Psoas muscle (tissue), 8 donors: ENCODE results near the gene FAM167B. TPM values are rescaled to one million over a fixed set of nuclear protein-coding genes. Genes with fewer than 3 reads are reported as not detected.

Experiments
- ATAC-seq, 4 donors: fragments of 200-7000 bp; cut with Tn5 transposase; one replicate each; pipeline ENCODE4 v1.9.1; 2020; ENCODE audit warnings: moderate library complexity in 3 of 4, mild to moderate bottlenecking in 2 of 4
- DNase-seq, 2 donors: peaks; one replicate each; pipeline ENCODE4 v3.0.0-alpha.2; 2020
- H3K27ac ChIP-seq: fragments of 200-600 bp; one replicate; pipeline ENCODE4 v1.8.0; 2022
- H3K27me3 ChIP-seq, 3 donors: fragments of 200-600 bp in 1 of 3; one replicate each; pipeline versions ENCODE4 v1.6.1 to v1.8.0; 2013 to 2022; ENCODE audit warnings: low read length in 2 of 3, mild to moderate bottlenecking in 2 of 3, moderate library complexity in 1 of 3; ENCODE audit not compliant: insufficient read depth in 3 of 3
- H3K36me3 ChIP-seq, 2 donors: fragments of 200-600 bp in 1 of 2; one replicate each; pipeline versions ENCODE4 v1.6.1 to v1.8.0; 2013 to 2022; ENCODE audit warnings: low read depth in 1 of 2, mild to moderate bottlenecking in 1 of 2, moderate library complexity in 1 of 2; ENCODE audit not compliant: insufficient read depth in 1 of 2
- H3K4me1 ChIP-seq: fragments of 200-600 bp; one replicate; pipeline ENCODE4 v1.8.0; 2022
- H3K4me3 ChIP-seq: fragments of 200-600 bp; one replicate; pipeline ENCODE4 v1.8.0; 2022; ENCODE audit warnings: mild to moderate bottlenecking
- H3K9me3 ChIP-seq: fragments of 200-600 bp; one replicate; pipeline ENCODE4 v1.8.0; 2022
- CTCF ChIP-seq: fragments of 200-600 bp; IDR thresholded peaks from one replicate; pipeline ENCODE4 v1.8.0; 2022; ENCODE audit warnings: antibody characterized with exemption
- WGBS, 3 donors: extraction: QIAGEN DNeasy Blood & Tissue Kit; methylation state at CpG; one replicate each; pipeline versions ENCODE4 v1.1.6 to v1.1.7; 2013; 5-methylcytosine and 5-hydroxymethylcytosine counted together
- intact Hi-C, 2 donors: fragments of 100-400 bp; cut with DNase I; formaldehyde crosslinking; loops; one replicate each; pipeline versions ENCODE4 v1.11.0 to v1.14.2; 2022
- polyA plus RNA-seq, 3 donors: library from polyadenylated mRNA; stranded (reverse); fragments of 200-250 nt; gene quantifications; one replicate each; pipeline ENCODE4 v1.2.3, GENCODE V29; 2013
- total RNA-seq, 4 donors: library from RNA; stranded (reverse); fragmentation: NEBNext Ultra II Directional in 2 of 4; extraction: Animal tissue kit (Norgen Biotek cat#: 25700) in 2 of 4; gene quantifications; one replicate each; pipeline versions ENCODE4 v1.2.1 to v1.2.4, GENCODE V29; 2021 to 2023
- donor health status: healthy with polysubstance abuse.
- donor health status: DM: no; HTN: no; CAD: no; lungs with moderate emphysema.
- donor health status: Bipolar disorder and iron deficiency.
- donor health status: healthy.
- donor health status: DM: yes; HTN: yes; CAD: no.
- donor health status: DM: no; HTN: no; CAD: no.
- donor health status: DM: no; HTN: no; CAD: no.
- donor health status: DM: yes; HTN: yes; CAD: no.

Gene FAM167B
- total and polyA plus RNA-seq, 7 donors: 2.0 to 6.2 (median 3.7) TPM

GRCh38 chr1:32239790-32240139 lies 7.3 kb upstream of the FAM167B start:
- H3K4me3 ChIP-seq: peak overlapping the region; percentile 81
- H3K9me3 ChIP-seq: no peaks in the 10 kb centered on the region
- DNase-seq (peak in 1 of 2 donors; percentile 54), ATAC-seq (no peak)
- no peak for TF ChIP-seq CTCF
- no peaks in the 10 kb centered on the region for H3K36me3 ChIP-seq
- H3K27ac ChIP-seq: peak overlapping the region; percentile 72
- intact Hi-C loops: no loop called here
- no peaks in the 10 kb centered on the region for H3K27me3 ChIP-seq
- peaks cover 5% of the 10 kb centered on the region for H3K4me1 ChIP-seq
- WGBS, 3 donors: 72 to 74% (median 74%) methylated on average over 20 of the region's 20 CpGs

DNA sequence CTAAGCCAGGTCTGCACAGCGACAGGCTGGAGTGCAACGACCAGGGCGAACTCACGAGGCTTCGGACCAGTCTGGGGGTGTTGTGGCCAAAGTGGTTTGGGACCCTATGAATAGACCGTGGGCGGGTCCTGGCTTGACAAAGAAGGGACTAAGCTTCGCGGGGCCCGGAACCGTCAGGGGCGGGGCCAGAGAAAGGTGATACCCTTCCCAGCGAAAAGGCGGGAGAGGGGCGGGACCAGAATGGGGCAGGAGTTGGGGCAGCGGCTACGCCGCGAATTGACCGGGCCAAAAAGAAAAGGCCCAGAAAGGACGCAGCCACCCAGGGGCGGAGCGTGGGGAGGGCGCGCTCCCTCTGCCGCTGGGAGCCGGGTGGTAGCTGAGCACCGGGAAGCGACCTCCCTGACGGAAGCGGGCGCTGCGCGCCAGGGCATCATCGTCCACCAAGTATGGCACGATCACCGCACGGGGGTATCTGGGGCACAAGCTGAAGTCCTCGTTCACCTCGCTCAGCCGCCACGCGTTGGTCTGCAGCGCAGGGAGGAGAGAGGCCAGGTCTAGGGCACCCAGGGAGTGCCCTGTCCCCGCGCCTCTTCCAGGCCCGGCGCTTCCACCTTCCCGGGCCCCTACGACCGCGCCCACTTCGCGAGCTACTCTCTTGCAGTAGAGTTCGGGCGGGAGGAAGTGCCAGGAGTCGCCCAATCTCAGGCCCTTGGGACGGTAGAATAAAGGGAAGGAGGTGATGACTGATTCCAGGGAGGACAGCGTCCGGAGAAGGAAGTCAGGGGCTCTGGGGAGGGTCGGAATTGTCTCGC lies 6.7 kb upstream of the FAM167B start:
- Histone ChIP-seq H3K4me3 (peak overlapping the region; percentile 81), H3K27ac (peak overlapping the region; percentile 72), H3K36me3 (no peaks in the 10 kb centered on the region), H3K27me3 (no peaks in the 10 kb centered on the region), H3K4me1 (peaks cover 6% of the 10 kb centered on the region), H3K9me3 (no peaks in the 10 kb centered on the region)
- ATAC-seq (peak; percentile 48 to 74 (median 59)), DNase-seq (peak; percentile 67 to 75)
- WGBS, 3 donors: 3 to 4% (median 3%) methylated on average over 53 to 62 of the region's 62 CpGs
- intact Hi-C loops: no loop called here
- TF ChIP-seq CTCF: peak; percentile 14

DNA sequence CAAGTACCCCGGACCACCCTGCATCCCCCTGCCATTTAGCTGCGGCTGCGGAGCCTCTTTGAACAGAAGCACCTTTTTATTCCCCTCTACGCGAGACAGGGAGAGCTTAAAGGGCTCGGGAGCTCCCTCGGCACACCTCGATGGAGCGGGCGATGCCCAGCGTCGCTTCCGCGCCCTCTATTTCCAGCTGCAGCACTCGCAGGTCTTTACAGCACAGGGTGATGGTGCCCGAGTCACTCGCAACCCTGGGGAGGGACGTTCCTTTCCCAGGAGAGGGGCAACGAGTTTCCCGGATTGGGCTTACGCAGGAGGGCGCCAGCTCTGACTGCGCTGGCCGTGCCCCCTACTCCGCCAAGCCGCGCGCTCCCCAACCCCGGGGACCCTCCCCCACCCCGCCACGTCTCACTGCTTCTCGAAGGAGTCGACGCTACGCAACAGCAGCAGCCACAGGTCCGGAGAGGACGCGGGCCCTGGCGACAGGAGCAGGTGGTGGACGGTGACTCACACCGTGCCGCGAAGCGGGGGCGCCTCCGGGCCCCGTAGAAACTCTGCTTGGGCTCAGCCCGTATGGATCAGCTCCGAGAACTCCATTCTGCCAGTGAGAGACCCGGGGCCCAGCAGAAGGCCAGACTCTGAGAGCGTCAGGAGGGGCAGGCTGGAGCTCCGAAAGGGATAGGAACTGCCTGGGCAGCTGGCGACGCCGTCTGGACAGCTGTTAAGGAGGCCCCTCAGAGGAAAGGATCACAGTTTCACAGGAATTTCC lies 5.8 kb upstream of the FAM167B start:
- DNase-seq (peak; percentile 73 to 83), ATAC-seq (peak; percentile 88 to 90 (median 88))
- Histone ChIP-seq H3K4me1 (peaks cover 14% of the 10 kb centered on the region), H3K4me3 (peak overlapping the region; percentile 81), H3K9me3 (no peaks in the 10 kb centered on the region), H3K27ac (peak overlapping the region; percentile 72), H3K27me3 (no peaks in the 10 kb centered on the region), H3K36me3 (no peaks in the 10 kb centered on the region)
- intact Hi-C loops: no loop called here
- 1 to 3% (median 2%) methylated on average over 45 to 55 of the region's 55 CpGs for WGBS, 3 donors
- no peak for TF ChIP-seq CTCF

DNA sequence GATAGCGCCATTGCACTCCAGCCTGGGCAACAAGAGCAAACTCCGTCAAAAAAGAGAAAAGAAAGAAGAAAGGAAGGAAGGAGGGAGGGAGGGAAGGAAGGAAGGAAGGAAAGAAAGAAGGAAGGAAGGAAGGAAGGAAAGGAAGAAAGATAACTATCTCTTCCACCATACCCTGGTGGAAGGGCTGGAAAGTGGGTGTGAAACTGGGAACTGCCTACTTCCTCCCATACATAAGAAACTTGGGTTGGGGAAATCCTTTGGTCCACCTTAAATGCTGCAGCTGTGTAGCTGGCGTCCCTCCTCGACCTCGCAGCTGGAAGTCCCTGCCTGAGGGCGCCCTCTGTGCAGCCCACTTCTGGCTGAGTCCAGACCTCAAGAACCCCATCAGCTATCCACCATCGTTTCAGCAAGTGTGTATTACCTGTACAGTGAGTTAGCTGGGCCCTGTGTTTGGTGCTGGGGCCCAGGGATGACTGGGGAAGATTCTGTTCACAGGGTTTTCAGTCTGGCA lies 4.6 kb upstream of the FAM167B start:
- Histone ChIP-seq H3K27me3 (no peaks in the 10 kb centered on the region), H3K9me3 (no peaks in the 10 kb centered on the region), H3K4me3 (peak overlapping the region; percentile 33), H3K36me3 (no peaks in the 10 kb centered on the region), H3K27ac (peak overlapping the region; percentile 72), H3K4me1 (peaks cover 26% of the 10 kb centered on the region)
- DNase-seq: peak; percentile 28 to 58
- whole genome bisulfite sequencing, 3 donors: 36 to 42% (median 40%) methylated on average over 7 of the region's 7 CpGs
- intact Hi-C loops: no loop called here
- ATAC-seq: no peak
- no peak for TF ChIP-seq CTCF
